T-helper 1 cell treated with Interleukin-12 subunit alpha and Interleukin-12 subunit beta and Interleukin-4 antibody, amounts not matched to agents 30 μg/mL and 1 μg/mL, for 36 hours (primary cell): ENCODE results near the gene ZMIZ1.

Experiments
- H3K27ac Mint-ChIP-seq: one replicate; pipeline ENCODE4 v1.8.0; 2021; ENCODE audit warnings: mild to moderate bottlenecking, mixed read lengths
- H3K27me3 Mint-ChIP-seq: one replicate; pipeline ENCODE4 v1.8.0; 2021; ENCODE audit warnings: low read depth, mixed read lengths
- H3K36me3 Mint-ChIP-seq: one replicate; pipeline ENCODE4 v1.8.0; 2021; ENCODE audit warnings: low read depth, mixed read lengths
- H3K4me1 Mint-ChIP-seq: one replicate; pipeline ENCODE4 v1.8.0; 2021; ENCODE audit warnings: low read depth, mixed read lengths
- H3K4me3 Mint-ChIP-seq: one replicate; pipeline ENCODE4 v1.8.0; 2021; ENCODE audit warnings: mild to moderate bottlenecking, moderate library complexity, mixed read lengths
- H3K9me3 Mint-ChIP-seq: one replicate; pipeline ENCODE4 v1.8.0; 2021; ENCODE audit warnings: mixed read lengths

The ZMIZ1 gene

GRCh38 chr10:79068562-79069324 lies at the start of gene ZMIZ1:
Gene ZMIZ1 (plus strand): TSS chr10:79068966. CDS start chr10:79201633, 132,667 bp downstream.
- Mint-ChIP-seq H3K4me1 (peaks cover 39% of the 10 kb centered on the region), H3K36me3 (peaks cover 9% of the 10 kb centered on the region), H3K27ac (peak within 1 kb of the TSS; percentile 87), H3K27me3 (peaks cover 18% of the 10 kb centered on the region), H3K4me3 (peak within 1 kb of the TSS; percentile 95), H3K9me3 (no peaks in the 10 kb centered on the region)

DNA sequence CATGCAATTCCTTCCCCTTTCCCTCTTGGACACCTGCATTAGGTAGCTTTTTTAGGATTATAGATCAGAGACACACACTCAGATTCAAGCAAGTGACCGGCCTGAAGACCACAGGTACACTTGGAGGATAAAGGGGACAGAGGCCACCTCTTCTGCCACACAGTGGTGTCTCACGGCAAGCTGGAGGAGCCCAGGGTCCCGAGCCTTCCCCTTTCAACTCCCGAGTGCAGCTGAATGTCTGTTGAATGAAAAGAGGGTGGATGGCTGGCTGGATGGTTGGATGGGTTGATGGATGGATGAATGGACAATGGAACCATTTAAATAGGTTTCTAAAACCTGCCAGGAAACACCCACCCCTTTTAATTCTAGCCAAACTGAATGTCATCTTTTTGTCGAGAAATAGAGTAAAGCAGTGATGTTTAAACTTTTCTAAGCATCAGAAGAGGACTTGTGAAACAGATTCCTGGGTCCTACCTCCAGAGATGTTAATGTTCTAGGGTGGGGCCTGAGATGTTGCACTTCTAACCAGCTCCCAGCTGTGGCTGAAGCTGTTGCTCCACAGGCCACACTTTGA lies 49.2 kb upstream of the ZMIZ1 start:
- Mint-ChIP-seq H3K4me3 (no peak overlapping the region), H3K4me1 (peaks cover 2% of the 10 kb centered on the region), H3K27me3 (peaks cover 7% of the 10 kb centered on the region), H3K36me3 (no peaks in the 10 kb centered on the region), H3K9me3 (no peaks in the 10 kb centered on the region), H3K27ac (no peak overlapping the region)

DNA sequence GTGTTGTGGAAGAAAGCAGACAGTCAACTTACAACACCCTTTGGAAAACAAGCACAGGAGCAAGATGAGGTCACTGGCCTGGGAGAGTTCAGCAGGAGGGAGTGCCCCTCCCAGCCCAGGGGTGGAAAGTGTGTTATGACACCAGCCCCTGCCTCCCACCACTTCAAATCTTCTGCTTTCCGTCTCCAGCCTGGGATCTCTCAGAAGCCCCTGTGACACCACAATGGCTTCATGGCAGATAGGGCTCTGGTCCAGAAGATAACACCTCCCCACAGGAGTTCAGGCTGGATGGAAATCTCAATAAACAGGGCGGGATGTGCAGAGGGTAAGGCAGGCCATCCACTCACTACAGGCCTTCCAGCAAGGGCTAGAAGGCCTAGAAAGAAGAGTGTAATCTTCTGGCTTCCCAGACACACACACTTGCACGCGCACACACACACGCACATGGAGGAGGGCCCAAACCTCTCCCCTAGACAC lies 48.7 kb upstream of the ZMIZ1 start:
- H3K4me1 Mint-ChIP-seq = peaks cover 2% of the 10 kb centered on the region
- H3K9me3 Mint-ChIP-seq = no peaks in the 10 kb centered on the region
- no peak overlapping the region for H3K4me3 Mint-ChIP-seq

DNA sequence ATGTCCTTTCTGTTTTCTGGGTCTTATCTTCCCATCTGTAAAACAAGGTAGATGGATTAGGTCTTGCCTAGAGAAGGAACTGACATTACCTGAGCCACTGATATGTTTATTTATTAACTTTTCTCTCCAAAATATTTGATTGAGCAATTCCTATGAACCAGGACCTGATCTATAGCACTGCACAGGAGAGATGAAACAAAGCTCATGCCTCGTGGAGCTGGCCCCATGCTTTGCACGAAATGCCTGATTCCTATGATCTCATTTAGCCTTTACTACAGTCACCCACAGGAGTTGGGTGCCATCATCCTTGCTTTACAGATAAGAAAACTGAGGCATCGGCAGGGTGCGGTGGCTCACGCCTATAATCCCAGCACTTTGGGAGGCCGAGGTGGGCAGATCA lies 48.2 kb upstream of the ZMIZ1 start:
- no peak overlapping the region for H3K27ac Mint-ChIP-seq
- H3K27me3 Mint-ChIP-seq = peaks cover 5% of the 10 kb centered on the region
- peaks cover 4% of the 10 kb centered on the region for H3K4me1 Mint-ChIP-seq
- H3K36me3 Mint-ChIP-seq = no peaks in the 10 kb centered on the region
- H3K4me3 Mint-ChIP-seq = no peak overlapping the region
- H3K9me3 Mint-ChIP-seq = no peaks in the 10 kb centered on the region

More for the DNA sequence above, 48.7 kb upstream of the ZMIZ1 start:
- no peak overlapping the region for H3K27ac Mint-ChIP-seq
- H3K27me3 Mint-ChIP-seq = peaks cover 7% of the 10 kb centered on the region
- no peaks in the 10 kb centered on the region for H3K36me3 Mint-ChIP-seq

DNA sequence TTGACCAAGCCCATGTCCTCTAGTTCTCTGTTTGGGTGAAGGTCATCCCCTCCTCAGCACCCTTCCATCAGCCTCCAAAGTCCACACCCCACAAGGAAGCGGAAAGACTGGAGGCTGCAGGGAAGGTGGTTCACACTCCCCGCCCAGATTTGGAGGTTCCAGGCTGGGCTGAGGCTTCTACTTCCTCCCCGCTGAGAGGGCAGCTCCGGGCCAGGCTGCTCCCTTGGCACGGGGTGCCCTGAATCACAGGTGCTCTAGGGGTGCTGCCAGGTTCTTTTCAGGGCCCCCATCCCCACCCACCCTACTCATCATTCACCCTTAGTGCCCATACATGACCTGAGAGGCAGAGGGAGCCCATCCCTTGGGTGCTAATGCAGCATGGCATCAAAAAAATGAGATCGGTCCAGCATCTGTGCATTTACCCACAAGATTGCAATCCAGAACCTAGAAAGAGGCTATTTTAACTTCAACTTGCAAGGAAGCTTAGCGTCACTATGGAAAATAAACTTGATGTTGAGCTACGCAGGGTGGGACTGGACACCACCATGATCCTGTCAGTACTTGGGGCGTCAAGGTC lies 47.3 kb upstream of the ZMIZ1 start:
- no peak overlapping the region for H3K27ac Mint-ChIP-seq
- H3K36me3 Mint-ChIP-seq = no peaks in the 10 kb centered on the region

GRCh38 chr10:79021948-79022499 lies 46.7 kb upstream of the ZMIZ1 start:
- Mint-ChIP-seq H3K4me1 (peaks cover 11% of the 10 kb centered on the region), H3K27me3 (peaks cover 5% of the 10 kb centered on the region), H3K4me3 (no peak overlapping the region), H3K36me3 (no peaks in the 10 kb centered on the region), H3K9me3 (no peaks in the 10 kb centered on the region), H3K27ac (no peak overlapping the region)

More for the DNA sequence above, 47.3 kb upstream of the ZMIZ1 start:
- no peak overlapping the region for H3K4me3 Mint-ChIP-seq
- no peaks in the 10 kb centered on the region for H3K9me3 Mint-ChIP-seq
- peaks cover 9% of the 10 kb centered on the region for H3K4me1 Mint-ChIP-seq
- peaks cover 5% of the 10 kb centered on the region for H3K27me3 Mint-ChIP-seq

- Mint-ChIP-seq H3K4me1 (peaks cover 13% of the 10 kb centered on the region), H3K27ac (no peak overlapping the region), H3K36me3 (no peaks in the 10 kb centered on the region)
These were observed 46.1 kb upstream of the ZMIZ1 start for GRCh38 chr10:79022565-79023230.

DNA sequence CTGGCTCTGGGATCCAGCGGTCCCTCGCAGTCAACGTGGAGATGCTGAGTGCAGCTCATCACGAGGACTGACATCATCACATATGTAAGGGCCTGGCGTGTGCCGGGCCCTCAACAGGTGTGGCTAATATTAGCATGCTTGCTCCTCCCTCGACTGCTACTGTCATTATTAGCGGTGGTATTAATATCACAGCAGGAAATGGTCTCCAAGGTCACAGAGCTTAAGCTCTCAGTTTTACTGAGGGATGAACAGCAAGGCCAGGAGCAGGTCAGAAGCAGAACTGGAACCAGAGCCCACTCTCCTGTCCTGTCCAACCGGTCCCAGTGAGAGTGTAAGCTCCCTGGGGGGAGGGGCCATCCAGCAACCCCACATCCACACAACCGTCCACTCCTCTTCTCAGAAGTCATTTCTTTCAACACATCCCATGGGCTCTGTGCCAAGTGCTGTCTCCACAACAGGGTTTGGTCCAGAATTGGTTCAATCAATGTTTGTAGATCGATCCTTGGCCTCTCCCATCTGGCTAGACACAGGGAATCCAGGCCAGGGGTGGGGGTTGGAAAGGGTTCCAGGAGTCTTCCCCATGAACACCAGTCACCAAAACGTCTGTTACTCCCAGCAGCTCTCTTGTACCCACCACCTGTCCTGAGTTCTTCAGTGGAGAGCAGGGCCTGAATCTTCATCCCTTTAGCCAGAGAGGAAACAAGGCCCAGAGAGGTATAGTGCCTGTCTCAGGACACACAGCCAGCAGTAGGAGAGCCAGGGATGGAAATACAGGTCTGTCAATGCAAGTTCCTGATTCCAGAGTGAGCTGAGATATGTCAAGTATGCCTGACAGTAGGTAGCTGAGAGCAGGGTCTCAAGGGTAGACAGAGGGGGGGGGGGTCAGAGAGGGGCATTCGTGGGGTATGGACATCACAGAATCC lies 45.3 kb upstream of the ZMIZ1 start:
- Mint-ChIP-seq H3K4me3 (no peak overlapping the region), H3K4me1 (peaks cover 17% of the 10 kb centered on the region), H3K27me3 (peaks cover 5% of the 10 kb centered on the region), H3K27ac (no peak overlapping the region), H3K36me3 (no peaks in the 10 kb centered on the region), H3K9me3 (no peaks in the 10 kb centered on the region)

More at GRCh38 chr10:79022565-79023230, 46.1 kb upstream of the ZMIZ1 start:
- Mint-ChIP-seq H3K4me3 (peak overlapping the region; percentile 60), H3K9me3 (no peaks in the 10 kb centered on the region), H3K27me3 (peaks cover 5% of the 10 kb centered on the region)

DNA sequence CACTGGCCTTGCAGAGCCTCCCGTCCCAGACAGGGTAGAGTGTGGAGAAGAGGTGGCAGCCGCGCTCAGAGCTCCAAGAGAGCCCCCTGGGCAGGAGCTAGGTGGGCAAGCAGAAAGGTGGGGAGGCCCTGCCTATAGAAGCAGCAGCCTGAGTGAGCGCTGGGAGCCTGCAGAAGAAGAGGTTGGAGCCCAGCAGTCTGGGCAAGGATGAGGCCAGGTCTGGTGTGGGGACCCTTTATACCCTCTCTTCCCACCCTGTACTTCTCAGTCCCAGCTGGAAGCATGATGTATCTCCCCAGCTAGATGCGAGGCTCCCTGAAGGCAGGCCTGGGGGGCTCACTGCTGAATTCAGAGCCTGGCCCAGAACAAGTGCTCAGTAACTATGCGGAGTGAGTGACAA lies 44.5 kb upstream of the ZMIZ1 start:
- no peaks in the 10 kb centered on the region for H3K36me3 Mint-ChIP-seq
- H3K4me1 Mint-ChIP-seq = peaks cover 17% of the 10 kb centered on the region
- H3K9me3 Mint-ChIP-seq = no peaks in the 10 kb centered on the region
- H3K27me3 Mint-ChIP-seq = peaks cover 10% of the 10 kb centered on the region
- no peak overlapping the region for H3K27ac Mint-ChIP-seq
- H3K4me3 Mint-ChIP-seq = no peak overlapping the region

- Mint-ChIP-seq H3K27ac (no peak overlapping the region), H3K27me3 (peaks cover 12% of the 10 kb centered on the region), H3K36me3 (no peaks in the 10 kb centered on the region), H3K4me3 (no peak overlapping the region), H3K9me3 (no peaks in the 10 kb centered on the region), H3K4me1 (peaks cover 17% of the 10 kb centered on the region)
These were observed 44.0 kb upstream of the ZMIZ1 start for GRCh38 chr10:79024720-79025198.

DNA sequence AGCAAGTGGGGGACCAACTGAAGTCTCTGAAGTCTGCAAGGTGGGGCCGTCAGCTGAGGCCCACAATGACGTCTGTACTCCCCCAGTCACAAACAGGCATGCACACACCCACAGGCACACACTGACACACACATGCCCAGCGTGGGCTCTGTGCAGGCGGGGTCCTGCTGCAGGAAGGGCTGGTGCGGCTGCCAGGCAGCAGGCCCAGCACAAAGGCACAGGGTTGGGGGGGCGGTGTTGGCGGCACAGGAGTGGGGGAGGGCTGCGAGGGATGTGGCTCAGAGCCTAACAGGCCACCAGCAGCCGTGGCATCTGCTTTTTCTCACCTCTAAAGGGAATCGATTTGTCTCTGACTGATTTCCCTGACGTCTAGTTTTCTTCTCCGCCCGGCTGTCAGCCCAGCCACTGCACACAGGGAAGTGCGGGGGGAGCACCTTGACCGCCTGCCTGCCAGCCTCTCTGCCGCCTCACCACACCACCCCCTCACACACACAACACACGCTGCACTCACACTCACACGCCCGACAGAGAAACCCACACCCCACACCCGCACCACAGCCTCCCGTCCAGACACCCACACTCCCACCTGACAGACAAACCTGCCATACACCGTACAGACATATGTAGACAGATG lies 43.5 kb upstream of the ZMIZ1 start:
- H3K9me3 Mint-ChIP-seq = no peaks in the 10 kb centered on the region
- H3K27ac Mint-ChIP-seq = no peak overlapping the region
- no peak overlapping the region for H3K4me3 Mint-ChIP-seq
- H3K27me3 Mint-ChIP-seq = peaks cover 16% of the 10 kb centered on the region
- H3K36me3 Mint-ChIP-seq = no peaks in the 10 kb centered on the region
- H3K4me1 Mint-ChIP-seq = peaks cover 17% of the 10 kb centered on the region

DNA sequence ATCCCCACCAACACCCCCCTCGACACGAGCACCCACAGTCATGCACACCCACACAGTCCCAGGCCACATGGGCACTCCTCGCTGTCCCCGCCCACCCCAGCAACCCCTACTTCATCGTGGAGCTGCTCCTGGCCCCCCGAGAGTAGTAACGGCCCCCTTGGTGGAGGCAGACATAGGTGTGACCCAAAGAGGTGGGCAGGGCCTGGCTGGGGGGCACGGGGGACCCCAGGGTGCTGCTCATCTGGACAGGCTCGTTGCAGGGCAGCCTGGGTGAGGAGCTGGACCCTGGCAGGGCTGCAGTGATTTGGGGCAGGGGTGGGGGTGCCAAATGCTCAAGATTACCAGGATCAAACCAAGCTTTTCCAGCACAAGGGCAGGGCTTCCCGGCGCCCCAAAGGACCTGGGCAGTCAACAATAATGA lies 42.4 kb upstream of the ZMIZ1 start:
- H3K27me3 Mint-ChIP-seq = peaks cover 17% of the 10 kb centered on the region
- H3K4me3 Mint-ChIP-seq = no peak overlapping the region
- H3K4me1 Mint-ChIP-seq = peaks cover 17% of the 10 kb centered on the region
- no peaks in the 10 kb centered on the region for H3K9me3 Mint-ChIP-seq
- no peak overlapping the region for H3K27ac Mint-ChIP-seq
- no peaks in the 10 kb centered on the region for H3K36me3 Mint-ChIP-seq

DNA sequence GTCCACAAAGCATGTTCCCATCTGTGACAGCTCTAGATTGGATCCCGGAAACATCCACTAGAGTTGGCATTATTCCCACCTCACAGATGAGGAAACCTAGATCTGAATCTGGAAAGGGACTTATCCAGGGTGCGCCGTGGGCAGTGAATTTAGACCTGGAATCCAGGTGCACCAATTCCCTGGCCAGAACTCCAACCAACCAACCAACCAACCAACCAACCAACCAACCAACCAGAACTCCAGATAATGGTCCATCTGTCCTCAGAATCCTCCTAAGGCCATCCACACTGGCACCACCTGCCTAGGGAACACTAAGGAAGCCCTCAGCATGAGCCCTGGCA lies 42.0 kb upstream of the ZMIZ1 start:
- Mint-ChIP-seq H3K4me1 (peaks cover 17% of the 10 kb centered on the region), H3K4me3 (no peak overlapping the region), H3K9me3 (no peaks in the 10 kb centered on the region), H3K27me3 (peaks cover 17% of the 10 kb centered on the region), H3K27ac (no peak overlapping the region), H3K36me3 (no peaks in the 10 kb centered on the region)
